Neutrophil (primary cell): ENCODE results near the gene RASEF.

ENCODE experiments used
- H3K27ac ChIP-seq: fragments of 200-600 bp; sonication (generic); 2 replicates; pipeline ENCODE4 v1.5.1; 2016; ENCODE audit warnings: mild to moderate bottlenecking, moderate library complexity
- H3K27me3 ChIP-seq: fragments of 200-600 bp; sonication (generic); 2 replicates; pipeline ENCODE4 v1.6.0; 2016; ENCODE audit warnings: mild to moderate bottlenecking
- H3K36me3 ChIP-seq: fragments of 200-600 bp; sonication (generic); 2 replicates; pipeline ENCODE4 v1.5.1; 2017
- H3K4me1 ChIP-seq, 2 experiments: fragments of 200-600 bp in 1 of 2; sonication (generic) in 1 of 2; 1 replicate in 1 of 2; 2 replicates in 1 of 2; pipeline versions ENCODE4 v1.5.1 to v1.6.1; 2013 to 2016; ENCODE audit warnings: low read depth in 1 of 2, low read length in 1 of 2, mild to moderate bottlenecking in 1 of 2, moderate library complexity in 1 of 2; ENCODE audit not compliant: control insufficient read depth in 1 of 2, insufficient read depth in 1 of 2
- H3K4me3 ChIP-seq, 2 experiments: fragments of 200-600 bp in 1 of 2; sonication (generic) in 1 of 2; 1 replicate in 1 of 2; 2 replicates in 1 of 2; pipeline ENCODE4 v1.5.1; 2013 to 2016; ENCODE audit warnings: low read depth in 1 of 2, low read length in 1 of 2, mild to moderate bottlenecking in 1 of 2, moderate library complexity in 1 of 2
- H3K9me3 ChIP-seq: fragments of 200-600 bp; sonication (generic); 2 replicates; pipeline ENCODE4 v1.5.1; 2016
- TF ChIP-seq, protein P1 (sequence below): fragments of 200-600 bp; sonication (generic); IDR thresholded peaks from 2 replicates; pipeline ENCODE4 v1.5.1; 2016; ENCODE audit warnings: antibody characterized with exemption

RASEF gene

DNA sequence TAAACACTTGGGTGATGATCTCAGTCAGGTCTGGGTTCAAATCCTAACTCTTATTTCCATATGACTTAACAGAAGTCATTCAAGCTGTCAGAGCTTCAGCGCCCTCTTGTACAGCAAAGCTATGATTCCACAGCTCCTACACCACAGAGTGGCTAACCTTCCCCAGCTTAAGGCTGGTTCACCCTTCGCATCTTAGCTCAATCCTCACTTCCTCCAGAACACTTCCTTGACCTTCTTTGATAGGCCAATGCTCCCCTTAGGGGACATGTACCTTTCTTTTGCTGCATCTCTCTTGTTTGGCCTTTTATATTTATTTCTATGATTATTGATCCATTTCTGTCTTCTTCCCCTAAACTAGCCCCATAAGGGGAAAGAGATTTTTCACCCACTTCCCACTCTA is 57.0 kb downstream of the RASEF start:
- H3K9me3 ChIP-seq = no peaks in the 10 kb centered on the region
- H3K4me1 ChIP-seq = no peaks in the 10 kb centered on the region
- TF ChIP-seq, protein P1, sequence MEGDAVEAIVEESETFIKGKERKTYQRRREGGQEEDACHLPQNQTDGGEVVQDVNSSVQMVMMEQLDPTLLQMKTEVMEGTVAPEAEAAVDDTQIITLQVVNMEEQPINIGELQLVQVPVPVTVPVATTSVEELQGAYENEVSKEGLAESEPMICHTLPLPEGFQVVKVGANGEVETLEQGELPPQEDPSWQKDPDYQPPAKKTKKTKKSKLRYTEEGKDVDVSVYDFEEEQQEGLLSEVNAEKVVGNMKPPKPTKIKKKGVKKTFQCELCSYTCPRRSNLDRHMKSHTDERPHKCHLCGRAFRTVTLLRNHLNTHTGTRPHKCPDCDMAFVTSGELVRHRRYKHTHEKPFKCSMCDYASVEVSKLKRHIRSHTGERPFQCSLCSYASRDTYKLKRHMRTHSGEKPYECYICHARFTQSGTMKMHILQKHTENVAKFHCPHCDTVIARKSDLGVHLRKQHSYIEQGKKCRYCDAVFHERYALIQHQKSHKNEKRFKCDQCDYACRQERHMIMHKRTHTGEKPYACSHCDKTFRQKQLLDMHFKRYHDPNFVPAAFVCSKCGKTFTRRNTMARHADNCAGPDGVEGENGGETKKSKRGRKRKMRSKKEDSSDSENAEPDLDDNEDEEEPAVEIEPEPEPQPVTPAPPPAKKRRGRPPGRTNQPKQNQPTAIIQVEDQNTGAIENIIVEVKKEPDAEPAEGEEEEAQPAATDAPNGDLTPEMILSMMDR = no peak
- H3K36me3 ChIP-seq = no peaks in the 10 kb centered on the region
- H3K4me3 ChIP-seq = no peak overlapping the region
- H3K27me3 ChIP-seq = no peaks in the 10 kb centered on the region
- no peak overlapping the region for H3K27ac ChIP-seq

DNA sequence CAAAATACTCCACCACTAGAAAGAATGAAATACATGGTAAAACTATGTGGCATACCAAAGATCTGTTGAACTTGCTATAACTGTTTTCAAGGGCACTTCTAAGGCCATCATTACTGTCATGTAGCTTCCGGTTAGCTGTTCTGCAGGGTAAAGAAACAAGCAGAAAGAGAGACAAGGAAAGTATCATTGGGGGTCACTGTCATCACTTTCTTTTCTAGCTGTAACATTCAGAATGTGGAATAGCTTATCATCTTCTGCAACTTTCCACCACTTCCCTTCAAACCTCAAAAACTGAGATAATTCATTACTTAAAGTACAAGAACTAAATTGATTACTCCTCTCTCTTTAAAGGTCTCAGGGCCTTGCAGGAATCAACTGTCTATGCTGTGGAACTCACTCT is 57.6 kb downstream of the RASEF start:
- no peak overlapping the region for H3K27ac ChIP-seq
- no peak overlapping the region for H3K4me3 ChIP-seq
- TF ChIP-seq, protein P1 = no peak
- no peaks in the 10 kb centered on the region for H3K27me3 ChIP-seq
- no peaks in the 10 kb centered on the region for H3K4me1 ChIP-seq
- H3K36me3 ChIP-seq = no peaks in the 10 kb centered on the region
- no peaks in the 10 kb centered on the region for H3K9me3 ChIP-seq

DNA sequence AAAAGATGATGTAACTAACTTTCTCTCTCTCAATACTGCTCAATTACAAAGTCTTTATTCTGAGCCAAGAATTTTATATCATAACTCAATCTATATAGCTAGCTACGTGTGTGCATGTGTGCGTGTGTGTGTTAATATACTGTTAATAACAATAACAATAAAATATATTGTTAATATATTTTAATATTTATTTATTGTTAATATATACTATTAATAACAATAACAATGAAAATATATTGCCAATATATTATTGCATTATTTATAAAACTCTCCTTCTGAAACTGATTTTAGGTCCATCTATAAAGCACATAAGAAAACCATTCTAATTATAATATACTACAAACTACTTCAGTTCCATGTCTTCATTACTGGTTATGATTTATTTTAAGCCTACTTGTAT is 60.6 kb downstream of the RASEF start:
- Histone ChIP-seq H3K9me3 (no peaks in the 10 kb centered on the region), H3K27ac (no peak overlapping the region)
- TF ChIP-seq, protein P1 = no peak

DNA sequence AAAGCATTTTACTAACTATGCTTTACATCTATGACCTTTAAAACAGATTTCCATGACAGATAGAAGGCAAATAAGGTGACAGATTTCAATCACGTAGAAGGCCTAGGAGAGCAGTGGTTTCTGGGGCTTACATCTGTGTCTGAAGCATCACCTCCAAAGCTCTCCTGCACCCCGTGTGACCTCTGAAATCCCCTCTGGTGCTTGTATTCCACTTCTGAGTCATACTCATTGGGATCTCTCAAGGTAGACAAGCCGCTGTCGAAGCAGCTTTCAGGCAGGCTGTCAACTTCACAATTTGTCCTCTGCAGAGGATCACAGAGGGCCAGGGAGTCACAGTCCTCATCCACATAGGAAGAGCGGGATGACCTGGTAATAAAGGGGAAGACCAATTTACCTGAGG is 62.2 kb downstream of the RASEF start:
- H3K9me3 ChIP-seq = no peaks in the 10 kb centered on the region
- TF ChIP-seq, protein P1 = no peak
- H3K27me3 ChIP-seq = no peaks in the 10 kb centered on the region

More for the DNA sequence above, 60.6 kb downstream of the RASEF start:
- Histone ChIP-seq H3K36me3 (no peaks in the 10 kb centered on the region), H3K4me1 (no peaks in the 10 kb centered on the region), H3K27me3 (no peaks in the 10 kb centered on the region), H3K4me3 (no peak overlapping the region)

DNA sequence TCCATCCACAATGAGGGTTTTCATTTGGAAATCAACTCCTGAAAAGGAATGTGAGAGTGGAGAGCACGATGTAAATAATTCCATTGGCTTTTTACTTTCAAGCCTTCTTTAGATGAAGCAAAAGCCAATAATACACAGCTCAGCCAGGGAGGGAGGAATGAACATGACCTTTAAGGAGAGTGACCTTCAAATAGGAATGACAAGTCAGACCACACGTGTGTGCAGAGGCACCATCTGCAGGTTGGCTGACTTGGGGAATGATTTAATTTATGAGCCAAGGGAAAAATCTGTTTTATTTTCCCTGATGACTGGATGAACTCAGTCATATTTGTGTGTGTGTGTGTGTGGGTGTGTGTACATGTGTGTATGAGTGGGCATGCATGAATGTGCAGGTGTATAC is 64.5 kb downstream of the RASEF start:
- TF ChIP-seq, protein P1 = no peak
- Histone ChIP-seq H3K9me3 (no peaks in the 10 kb centered on the region), H3K27me3 (no peaks in the 10 kb centered on the region), H3K4me3 (no peak overlapping the region), H3K36me3 (no peaks in the 10 kb centered on the region), H3K4me1 (no peaks in the 10 kb centered on the region), H3K27ac (no peak overlapping the region)

More for the DNA sequence above, 62.2 kb downstream of the RASEF start:
- H3K4me3 ChIP-seq = no peak overlapping the region
- H3K36me3 ChIP-seq = no peaks in the 10 kb centered on the region
- no peak overlapping the region for H3K27ac ChIP-seq
- H3K4me1 ChIP-seq = no peaks in the 10 kb centered on the region
